Nephron (organoid): ENCODE results near the gene ZNF140.
A peak's percentile ranks its signal among the peaks of the same experiment; 100 is the strongest.

ENCODE experiments used
- H3K27ac Mint-ChIP-seq, 3 experiments: 2 replicates each; pipeline ENCODE4 v1.8.0; 2020; ENCODE audit warnings: mixed read lengths in 3 of 3, mild to moderate bottlenecking in 2 of 3, moderate library complexity in 1 of 3
- H3K27me3 Mint-ChIP-seq: 2 replicates; pipeline ENCODE4 v1.8.0; 2021; ENCODE audit warnings: low read depth, mild to moderate bottlenecking, moderate library complexity, mixed read lengths
- H3K36me3 Mint-ChIP-seq: 2 replicates; pipeline ENCODE4 v1.8.0; 2020; ENCODE audit warnings: low read depth, mixed read lengths
- H3K4me1 Mint-ChIP-seq: 2 replicates; pipeline ENCODE4 v1.8.0; 2020; ENCODE audit warnings: mixed read lengths
- H3K4me3 Mint-ChIP-seq, 3 experiments: 2 replicates each; pipeline ENCODE4 v1.8.0; 2020; ENCODE audit warnings: mild to moderate bottlenecking in 3 of 3, mixed read lengths in 3 of 3, moderate library complexity in 2 of 3
- H3K9me3 Mint-ChIP-seq: 2 replicates; pipeline ENCODE4 v1.8.0; 2020; ENCODE audit warnings: mixed read lengths
- TF ChIP-seq, protein P1 (sequence below), 3 experiments: fragments of 200-600 bp; sonication (generic); IDR thresholded peaks; one replicate each; pipeline ENCODE4 v1.5.0; 2021; ENCODE audit warnings: antibody characterized with exemption in 3 of 3; ENCODE audit not compliant: unreplicated experiment in 3 of 3

The ZNF140 gene

GRCh38 chr12:133120385-133121191, 39.9 kb downstream of the ZNF140 start:
- TF ChIP-seq, protein P1, sequence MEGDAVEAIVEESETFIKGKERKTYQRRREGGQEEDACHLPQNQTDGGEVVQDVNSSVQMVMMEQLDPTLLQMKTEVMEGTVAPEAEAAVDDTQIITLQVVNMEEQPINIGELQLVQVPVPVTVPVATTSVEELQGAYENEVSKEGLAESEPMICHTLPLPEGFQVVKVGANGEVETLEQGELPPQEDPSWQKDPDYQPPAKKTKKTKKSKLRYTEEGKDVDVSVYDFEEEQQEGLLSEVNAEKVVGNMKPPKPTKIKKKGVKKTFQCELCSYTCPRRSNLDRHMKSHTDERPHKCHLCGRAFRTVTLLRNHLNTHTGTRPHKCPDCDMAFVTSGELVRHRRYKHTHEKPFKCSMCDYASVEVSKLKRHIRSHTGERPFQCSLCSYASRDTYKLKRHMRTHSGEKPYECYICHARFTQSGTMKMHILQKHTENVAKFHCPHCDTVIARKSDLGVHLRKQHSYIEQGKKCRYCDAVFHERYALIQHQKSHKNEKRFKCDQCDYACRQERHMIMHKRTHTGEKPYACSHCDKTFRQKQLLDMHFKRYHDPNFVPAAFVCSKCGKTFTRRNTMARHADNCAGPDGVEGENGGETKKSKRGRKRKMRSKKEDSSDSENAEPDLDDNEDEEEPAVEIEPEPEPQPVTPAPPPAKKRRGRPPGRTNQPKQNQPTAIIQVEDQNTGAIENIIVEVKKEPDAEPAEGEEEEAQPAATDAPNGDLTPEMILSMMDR (IDR thresholded peaks at IDR 0.05; ENCODE audit: unreplicated experiment in 3 of 3) = no peak
- peaks cover 100% of the 10 kb centered on the region for H3K36me3 Mint-ChIP-seq
- no peak overlapping the region for H3K4me3 Mint-ChIP-seq
- H3K27me3 Mint-ChIP-seq = peaks cover 3% of the 10 kb centered on the region
- H3K27ac Mint-ChIP-seq = no peak overlapping the region
- H3K9me3 Mint-ChIP-seq = peaks cover 88% of the 10 kb centered on the region
- no peaks in the 10 kb centered on the region for H3K4me1 Mint-ChIP-seq

- TF ChIP-seq, protein P1 (IDR thresholded peaks at IDR 0.05; ENCODE audit: unreplicated experiment in 3 of 3) = no peak
- peaks cover 76% of the 10 kb centered on the region for H3K9me3 Mint-ChIP-seq
- no peak overlapping the region for H3K27ac Mint-ChIP-seq
- no peaks in the 10 kb centered on the region for H3K27me3 Mint-ChIP-seq
- H3K36me3 Mint-ChIP-seq = peaks cover 95% of the 10 kb centered on the region
- H3K4me3 Mint-ChIP-seq = peak overlapping the region in 1 of 3 experiments; percentile 11
- H3K4me1 Mint-ChIP-seq = no peaks in the 10 kb centered on the region
Observed at GRCh38 chr12:133124674-133125073, 44.0 kb downstream of the ZNF140 start.

DNA sequence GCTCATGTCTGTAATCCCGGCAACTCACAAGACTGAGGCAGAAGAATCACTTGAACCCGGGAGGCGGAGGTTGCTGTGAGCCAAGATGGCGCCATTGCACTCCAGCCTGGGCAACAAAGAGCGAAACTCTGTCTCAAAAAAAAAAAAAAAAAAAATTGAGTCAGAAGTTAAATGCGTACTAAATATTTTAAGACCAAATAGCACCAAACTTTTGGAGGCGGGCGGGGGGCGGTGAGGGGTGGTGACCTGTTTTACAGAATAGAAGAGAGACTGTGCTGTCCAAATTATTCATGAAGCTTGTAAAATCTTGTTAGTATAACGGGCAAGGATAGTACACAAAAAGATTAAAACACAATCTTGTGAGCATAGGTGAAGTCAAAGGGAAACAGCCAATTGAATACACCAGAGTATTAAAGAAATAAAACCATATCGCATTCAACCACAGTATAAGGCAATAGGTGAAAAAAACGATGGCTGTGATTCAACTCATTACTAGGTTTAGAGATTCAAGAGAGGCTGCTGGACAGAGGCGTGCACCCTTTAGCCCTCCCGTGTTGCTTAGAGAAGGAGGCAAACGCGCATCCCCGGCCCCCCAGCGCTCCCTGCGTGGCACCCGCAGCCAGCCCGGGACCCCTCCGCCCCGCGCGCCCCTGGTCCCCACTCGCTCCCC, 48.8 kb downstream of the ZNF140 start:
- H3K36me3 Mint-ChIP-seq = peaks cover 95% of the 10 kb centered on the region
- TF ChIP-seq, protein P1 (IDR thresholded peaks at IDR 0.05; ENCODE audit: unreplicated experiment in 3 of 3) = no peak
- H3K9me3 Mint-ChIP-seq = peaks cover 64% of the 10 kb centered on the region
- peaks cover 5% of the 10 kb centered on the region for H3K4me1 Mint-ChIP-seq
- H3K4me3 Mint-ChIP-seq = peak overlapping the region; percentile 94 to 100 (median 98)
- H3K27ac Mint-ChIP-seq = peak overlapping the region; percentile 97 to 99 (median 98)
- no peaks in the 10 kb centered on the region for H3K27me3 Mint-ChIP-seq

GRCh38 chr12:133130038-133130807, 49.5 kb downstream of the ZNF140 start, which contains the start of the genes ZNF10 and ZNF891:
Gene ZNF10, plus strand, starts transcription at chr12:133130627. Its CDS starts 13,866 bp downstream, at chr12:133144493.
Gene ZNF891, minus strand, starts transcription at chr12:133130274. Its CDS starts 8,356 bp downstream, at chr12:133121918.
- peaks cover 95% of the 10 kb centered on the region for H3K36me3 Mint-ChIP-seq
- peaks cover 5% of the 10 kb centered on the region for H3K4me1 Mint-ChIP-seq
- peak within 1 kb of the TSS; percentile 97 to 99 (median 98) for H3K27ac Mint-ChIP-seq
- peaks cover 64% of the 10 kb centered on the region for H3K9me3 Mint-ChIP-seq
- H3K27me3 Mint-ChIP-seq = no peaks in the 10 kb centered on the region
- TF ChIP-seq, protein P1 (IDR thresholded peaks at IDR 0.05; ENCODE audit: unreplicated experiment in 3 of 3) = no peak
- peak within 1 kb of the TSS; percentile 94 to 100 (median 98) for H3K4me3 Mint-ChIP-seq

DNA sequence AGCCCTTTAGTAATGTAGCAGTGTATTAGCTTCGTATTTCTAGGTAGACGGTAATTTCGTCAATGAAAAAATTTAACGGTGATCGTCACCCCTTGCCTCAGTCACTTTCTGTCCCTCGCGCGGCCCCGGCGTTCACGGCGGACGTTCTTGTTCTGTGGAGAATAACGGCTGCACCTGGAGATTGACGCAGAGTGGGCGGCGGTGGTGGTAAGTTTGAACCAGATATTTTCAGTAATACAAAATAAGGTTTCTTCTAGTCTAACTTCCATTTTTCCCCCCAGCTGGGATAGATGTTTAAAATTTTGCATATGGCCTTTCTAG, 50.0 kb downstream of the ZNF140 start:
- H3K27ac Mint-ChIP-seq = peak overlapping the region; percentile 97 to 99 (median 98)
- H3K4me3 Mint-ChIP-seq = peak overlapping the region; percentile 94 to 100 (median 98)
- no peaks in the 10 kb centered on the region for H3K27me3 Mint-ChIP-seq
- H3K4me1 Mint-ChIP-seq = peaks cover 5% of the 10 kb centered on the region
- TF ChIP-seq, protein P1 (IDR thresholded peaks at IDR 0.05; ENCODE audit: unreplicated experiment in 3 of 3) = no peak
- peaks cover 64% of the 10 kb centered on the region for H3K9me3 Mint-ChIP-seq
- H3K36me3 Mint-ChIP-seq = peaks cover 95% of the 10 kb centered on the region
